Epithelial cell of prostate (primary cell): Measurements from ENCODE around the gene PLA2G4B.

ENCODE experiments used
- DNase-seq: peaks from one replicate; pipeline ENCODE4 v3.0.0-alpha.2; 2011; ENCODE audit warnings: low read depth, low spot score
- H3K27ac ChIP-seq: fragments of 450-650 bp; 2 replicates; pipeline ENCODE4 v1.5.1; 2017; ENCODE audit warnings: mild to moderate bottlenecking

Gene PLA2G4B

DNA sequence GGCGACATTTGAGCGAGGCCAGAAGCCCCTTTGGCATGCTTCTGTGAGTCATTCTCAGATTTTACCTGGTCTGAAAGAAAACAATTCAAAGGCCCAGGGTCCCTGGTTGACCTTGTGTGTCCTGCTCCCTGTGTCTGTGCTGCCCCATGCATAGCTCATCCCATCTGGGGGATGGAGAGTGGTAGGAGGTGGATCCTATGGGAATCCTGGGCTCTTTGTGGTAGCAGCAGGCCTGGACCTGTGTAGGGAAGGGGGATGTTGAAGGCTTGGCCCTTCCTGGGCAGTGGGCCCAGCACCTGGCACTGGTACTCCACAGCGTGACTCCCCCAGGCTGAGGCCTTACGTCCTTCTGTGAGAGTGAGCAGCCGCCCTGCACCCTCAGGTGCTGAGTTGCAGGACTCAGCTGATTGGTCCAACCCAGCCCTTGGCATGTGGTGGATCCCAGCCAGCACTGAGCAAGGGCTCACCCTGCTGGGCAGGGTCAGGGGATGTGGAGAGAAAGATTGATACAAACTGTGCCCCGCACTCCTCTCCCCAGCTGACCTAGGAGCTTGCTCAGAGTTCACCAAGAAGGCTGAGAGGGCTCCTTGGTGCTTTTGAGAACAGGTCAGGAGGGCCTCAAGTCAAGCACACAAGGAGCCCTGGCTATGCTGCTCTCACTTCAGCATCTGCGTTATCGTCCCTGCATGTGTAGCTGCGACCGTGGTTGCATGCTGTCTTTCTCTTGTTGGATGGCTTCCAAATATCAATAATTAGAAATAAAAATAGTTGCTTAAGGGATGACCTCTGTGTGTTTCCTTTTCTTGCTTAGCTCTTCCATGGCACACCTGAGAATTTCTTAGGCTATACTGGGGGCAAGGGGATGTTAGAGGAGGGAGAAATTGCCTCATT, 32.1 kb upstream of the PLA2G4B start:
- peak overlapping the region; percentile 94 for H3K27ac ChIP-seq
- DNase-seq = peak; percentile 66

DNA sequence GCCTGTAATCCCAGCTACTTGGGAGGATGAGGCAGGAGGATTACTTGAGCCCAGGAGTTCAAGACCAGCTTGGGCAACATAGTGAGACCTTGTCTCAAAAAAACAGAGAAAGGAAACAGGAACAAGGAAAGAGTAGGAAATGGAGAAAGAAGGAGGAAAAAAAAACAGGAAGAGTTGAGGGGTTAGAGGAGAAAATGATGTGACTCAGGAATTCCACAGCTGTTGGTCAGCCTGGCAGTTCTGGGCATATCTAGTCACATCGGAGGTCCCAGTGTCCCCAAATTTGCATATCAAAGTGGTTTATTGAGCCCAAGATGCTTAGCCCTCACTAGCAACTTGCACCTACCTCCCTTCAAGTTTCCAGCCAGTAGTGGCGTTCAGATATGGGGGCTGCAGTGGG, 29.5 kb upstream of the PLA2G4B start:
- no peak for DNase-seq
- peak overlapping the region; percentile 47 for H3K27ac ChIP-seq

DNA sequence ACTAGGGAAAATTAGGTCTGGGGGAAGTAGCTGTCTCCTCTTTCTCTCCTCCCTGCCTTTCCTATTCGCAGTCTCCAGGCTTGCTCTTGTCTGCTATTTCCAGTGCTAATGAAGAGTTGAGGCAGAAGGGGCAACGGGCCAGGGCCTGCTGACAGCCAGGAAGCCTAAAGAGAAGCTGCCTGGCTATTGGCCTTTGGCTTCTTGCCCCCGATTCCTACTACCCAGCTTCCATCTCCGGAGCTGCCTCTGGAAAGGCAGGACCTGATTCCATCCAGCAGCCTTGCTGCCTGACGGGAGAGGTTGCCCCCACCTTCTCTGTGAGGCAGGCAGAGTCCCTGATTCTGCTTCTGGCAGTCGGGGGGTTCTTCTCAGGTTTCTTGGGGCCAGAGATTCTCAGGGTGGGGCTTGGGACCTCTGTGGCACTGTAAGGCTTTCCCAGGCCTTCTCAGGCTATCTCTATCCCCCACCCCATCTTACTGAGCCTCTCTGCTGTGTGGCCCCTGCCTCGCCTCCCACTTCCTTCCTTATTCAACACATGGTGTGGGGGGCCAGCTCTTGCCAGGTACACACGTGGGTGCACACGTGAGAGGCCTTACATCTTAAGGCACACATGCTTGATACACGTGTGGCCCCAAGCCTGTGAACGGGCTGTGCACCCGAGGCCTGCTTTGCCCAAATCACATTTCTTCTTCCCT, 29.0 kb upstream of the PLA2G4B start:
- DNase-seq = no peak
- peak overlapping the region; percentile 47 for H3K27ac ChIP-seq

DNA sequence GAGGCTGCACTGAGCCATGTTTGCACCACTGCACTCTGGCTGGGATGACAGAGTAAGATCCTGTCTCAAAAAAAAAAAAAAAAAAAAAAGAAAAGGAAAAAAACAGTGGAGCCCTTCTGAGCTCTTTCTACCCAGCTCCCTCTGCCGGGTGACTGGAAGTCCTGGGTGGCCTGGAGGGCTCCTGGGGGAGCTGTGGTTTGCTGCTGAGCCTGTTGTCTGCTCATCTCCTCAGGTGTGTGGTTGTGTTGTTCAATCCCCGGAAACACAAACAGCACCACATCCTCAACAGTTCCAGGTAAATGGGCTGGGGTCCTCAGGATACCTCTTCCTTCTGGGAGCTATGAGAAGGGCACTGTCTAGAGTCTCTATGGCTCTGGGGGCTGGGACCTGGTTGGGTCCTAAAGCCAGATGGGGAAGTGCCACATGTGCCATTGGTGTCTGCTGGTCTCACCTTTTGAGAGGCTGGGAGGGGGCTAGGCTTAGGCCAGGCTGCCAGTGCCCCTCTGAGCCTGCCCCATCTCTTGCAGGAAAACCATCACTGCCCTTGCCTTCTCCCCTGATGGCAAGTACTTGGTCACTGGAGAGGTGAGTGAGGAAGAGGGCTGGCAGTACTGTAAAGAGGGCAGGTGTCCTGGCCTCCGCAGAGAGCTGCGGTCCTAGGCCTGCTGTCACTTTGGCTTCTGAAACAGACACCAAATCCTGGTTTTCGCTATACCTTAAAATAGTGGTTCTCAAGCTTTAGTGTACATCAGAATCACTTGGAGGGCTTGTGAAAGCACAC, 27.8 kb upstream of the PLA2G4B start:
- DNase-seq = no peak
- no peak overlapping the region for H3K27ac ChIP-seq

DNA sequence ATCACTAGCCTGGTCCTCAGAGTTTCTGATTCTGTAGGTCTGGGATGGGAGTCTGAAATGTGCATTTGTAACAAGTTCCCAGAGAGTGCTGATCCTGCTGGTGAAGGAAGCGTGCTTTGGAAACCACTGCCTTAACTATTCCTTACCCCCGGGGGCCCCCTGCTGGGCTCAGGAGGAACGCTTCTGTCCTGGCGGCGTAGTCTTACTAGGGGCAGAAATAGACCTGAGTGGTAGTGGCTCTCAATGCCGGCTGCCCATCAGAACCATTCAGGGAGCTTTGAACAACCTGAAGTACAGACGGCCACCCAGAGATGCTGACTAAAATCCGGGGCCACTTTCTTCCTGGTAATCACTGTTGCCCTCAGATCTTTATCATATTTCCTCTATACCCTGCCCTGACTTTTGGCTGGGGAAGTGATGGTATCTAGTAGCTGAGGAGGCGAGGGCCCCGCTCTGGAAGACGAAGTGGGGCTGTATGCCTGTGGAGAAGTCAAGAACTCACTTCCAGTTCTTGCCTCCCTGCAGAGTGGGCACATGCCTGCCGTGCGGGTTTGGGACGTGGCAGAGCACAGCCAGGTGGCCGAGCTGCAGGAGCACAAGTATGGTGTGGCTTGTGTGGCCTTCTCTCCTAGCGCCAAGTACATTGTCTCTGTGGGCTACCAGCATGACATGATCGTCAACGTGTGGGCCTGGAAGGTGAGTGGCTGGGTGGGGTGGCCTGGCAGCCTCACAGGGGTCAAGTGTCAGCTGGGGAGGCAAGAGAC, 27.0 kb upstream of the PLA2G4B start:
- no peak overlapping the region for H3K27ac ChIP-seq
- no peak for DNase-seq

DNA sequence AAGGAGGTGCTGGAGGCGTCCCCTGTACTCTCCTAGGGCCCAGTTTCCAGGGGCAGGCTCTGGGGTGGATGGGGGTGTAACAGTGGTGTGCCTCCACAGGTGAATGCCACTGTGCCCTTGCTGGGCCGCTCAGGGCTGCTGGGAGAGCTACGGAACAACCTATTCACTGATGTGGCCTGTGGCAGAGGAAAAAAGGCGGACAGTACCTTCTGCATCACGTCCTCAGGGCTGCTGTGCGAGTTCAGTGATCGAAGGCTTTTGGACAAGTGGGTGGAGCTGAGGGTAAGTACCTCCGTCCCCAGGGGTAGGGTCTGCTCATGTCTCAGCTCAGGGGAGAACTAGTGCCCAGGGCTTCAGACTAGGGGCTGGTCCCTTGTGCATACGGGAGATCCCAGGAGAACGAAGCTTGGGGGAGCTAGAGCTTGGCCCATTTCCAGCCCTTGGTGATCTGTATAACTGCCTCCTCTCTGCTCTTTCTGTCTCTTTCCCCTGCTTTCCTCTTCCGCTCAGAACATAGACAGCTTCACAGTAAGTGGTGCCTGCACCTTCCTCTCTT, 25.7 kb upstream of the PLA2G4B start:
- H3K27ac ChIP-seq = no peak overlapping the region
- DNase-seq = no peak

DNA sequence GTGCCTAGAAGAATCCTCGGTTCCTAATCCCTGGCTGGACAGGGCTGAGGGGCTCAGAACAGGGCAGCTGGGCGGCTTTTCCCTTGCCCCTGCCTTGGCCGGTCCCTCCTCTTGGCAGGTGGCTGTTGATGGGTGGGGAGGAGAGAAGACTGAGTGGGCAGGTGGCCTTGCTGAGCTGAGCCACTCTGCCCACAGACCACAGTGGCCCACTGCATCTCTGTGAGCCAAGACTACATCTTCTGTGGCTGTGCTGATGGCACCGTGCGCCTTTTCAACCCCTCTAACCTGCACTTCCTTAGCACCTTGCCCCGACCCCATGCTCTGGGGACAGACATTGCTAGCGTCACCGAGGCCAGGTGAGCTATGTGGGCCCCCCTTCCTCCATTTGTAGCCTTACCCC, 25.2 kb upstream of the PLA2G4B start:
- no peak overlapping the region for H3K27ac ChIP-seq
- DNase-seq = no peak

DNA sequence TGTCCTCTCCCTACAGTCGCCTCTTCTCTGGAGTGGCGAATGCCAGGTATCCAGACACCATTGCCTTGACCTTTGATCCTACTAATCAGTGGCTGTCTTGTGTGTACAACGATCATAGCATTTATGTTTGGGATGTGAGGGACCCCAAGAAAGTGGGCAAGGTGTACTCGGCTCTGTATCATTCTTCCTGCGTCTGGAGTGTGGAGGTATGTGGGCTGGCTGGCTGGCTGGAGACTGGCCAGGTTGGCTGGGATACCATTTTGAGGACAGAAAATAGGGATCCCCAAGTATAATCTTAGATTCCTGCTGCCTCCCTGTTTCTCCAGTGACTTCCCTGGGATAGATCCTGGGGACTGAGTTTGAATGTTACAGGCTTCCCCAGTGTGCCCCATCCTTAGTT, 24.1 kb upstream of the PLA2G4B start:
- no peak for DNase-seq
- no peak overlapping the region for H3K27ac ChIP-seq

DNA sequence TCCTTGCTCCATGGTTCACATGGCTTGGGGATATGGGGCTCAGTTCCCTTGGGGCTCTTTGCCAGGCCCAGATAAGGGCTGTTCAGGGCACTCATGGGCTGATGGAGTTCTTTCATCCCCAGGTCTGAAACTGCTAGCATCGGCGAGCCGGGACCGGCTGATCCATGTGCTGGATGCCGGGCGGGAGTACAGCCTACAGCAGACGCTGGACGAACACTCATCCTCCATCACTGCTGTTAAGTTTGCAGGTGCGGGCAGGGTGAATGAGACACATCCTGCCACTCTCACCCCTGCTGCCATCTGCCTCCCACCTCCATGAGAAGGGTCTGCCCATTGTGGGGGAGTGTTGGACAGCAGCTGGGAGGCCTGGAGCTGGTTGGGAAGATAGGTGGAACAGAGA, 21.9 kb upstream of the PLA2G4B start:
- H3K27ac ChIP-seq = no peak overlapping the region
- DNase-seq = no peak

DNA sequence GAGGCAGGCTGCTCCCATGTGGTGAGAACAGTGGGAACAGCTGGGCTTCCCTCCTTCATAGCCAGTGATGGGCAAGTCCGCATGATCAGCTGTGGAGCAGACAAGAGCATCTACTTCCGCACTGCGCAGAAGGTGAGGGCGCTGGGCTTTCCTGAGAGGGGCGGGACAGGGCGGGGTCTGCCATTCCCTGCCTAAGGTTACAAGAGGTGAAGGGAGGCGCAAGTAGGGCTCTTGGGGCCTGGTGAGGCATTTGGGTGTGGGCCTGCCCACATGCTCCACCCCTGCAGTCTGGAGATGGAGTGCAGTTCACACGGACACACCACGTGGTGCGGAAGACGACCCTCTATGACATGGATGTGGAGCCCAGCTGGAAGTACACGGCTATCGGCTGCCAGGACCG, 21.3 kb upstream of the PLA2G4B start:
- no peak for DNase-seq
- H3K27ac ChIP-seq = no peak overlapping the region

DNA sequence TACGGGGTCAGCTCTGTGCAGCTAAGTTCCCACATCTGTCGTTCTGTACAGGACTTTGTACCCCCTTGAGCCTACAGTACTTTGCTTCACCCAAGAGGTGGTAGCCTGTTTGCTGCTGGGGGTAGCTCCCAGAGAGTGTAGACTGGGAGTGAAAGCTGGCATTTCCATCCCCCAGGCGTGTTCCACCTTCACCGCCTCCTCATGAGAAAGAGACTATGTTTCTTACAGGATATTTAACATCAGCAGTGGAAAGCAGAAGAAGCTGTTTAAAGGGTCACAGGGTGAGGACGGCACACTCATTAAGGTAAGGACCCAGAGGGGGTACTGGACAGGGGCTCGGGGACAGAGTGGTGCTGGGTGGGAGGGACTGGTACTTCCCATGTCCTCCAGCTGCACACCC, 20.9 kb upstream of the PLA2G4B start:
- no peak for DNase-seq
- H3K27ac ChIP-seq = no peak overlapping the region

DNA sequence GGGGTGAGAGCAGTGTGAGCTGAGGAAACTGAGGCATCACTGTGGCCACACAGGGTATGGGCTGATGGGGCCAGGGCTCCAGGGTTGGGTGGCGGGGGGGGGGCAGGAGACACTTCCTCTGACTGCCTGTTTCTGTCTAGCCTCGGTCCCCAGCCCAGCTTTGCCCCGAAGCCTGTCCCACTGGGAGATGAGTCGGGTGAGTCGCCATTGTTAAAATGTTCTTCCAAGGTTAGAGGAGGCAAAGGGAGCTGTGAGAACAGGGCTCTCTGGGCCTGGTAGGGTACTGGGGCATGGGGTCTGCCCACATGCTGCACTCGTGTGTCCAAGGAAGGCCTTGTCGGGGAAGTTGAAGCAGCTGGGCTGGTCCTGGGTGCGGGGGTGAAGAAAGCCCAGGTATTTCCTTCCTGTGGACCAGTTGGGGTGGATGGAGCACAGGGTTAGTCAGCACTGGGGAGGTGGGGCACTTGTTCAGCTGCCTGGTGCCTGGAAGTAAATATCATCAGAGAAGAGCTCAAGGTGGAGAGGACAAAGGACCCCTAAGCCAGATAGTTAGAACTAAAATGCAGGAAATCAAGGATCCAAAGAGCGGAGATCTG, 19.1 kb upstream of the PLA2G4B start:
- peak overlapping the region; percentile 15 for H3K27ac ChIP-seq
- no peak for DNase-seq

DNA sequence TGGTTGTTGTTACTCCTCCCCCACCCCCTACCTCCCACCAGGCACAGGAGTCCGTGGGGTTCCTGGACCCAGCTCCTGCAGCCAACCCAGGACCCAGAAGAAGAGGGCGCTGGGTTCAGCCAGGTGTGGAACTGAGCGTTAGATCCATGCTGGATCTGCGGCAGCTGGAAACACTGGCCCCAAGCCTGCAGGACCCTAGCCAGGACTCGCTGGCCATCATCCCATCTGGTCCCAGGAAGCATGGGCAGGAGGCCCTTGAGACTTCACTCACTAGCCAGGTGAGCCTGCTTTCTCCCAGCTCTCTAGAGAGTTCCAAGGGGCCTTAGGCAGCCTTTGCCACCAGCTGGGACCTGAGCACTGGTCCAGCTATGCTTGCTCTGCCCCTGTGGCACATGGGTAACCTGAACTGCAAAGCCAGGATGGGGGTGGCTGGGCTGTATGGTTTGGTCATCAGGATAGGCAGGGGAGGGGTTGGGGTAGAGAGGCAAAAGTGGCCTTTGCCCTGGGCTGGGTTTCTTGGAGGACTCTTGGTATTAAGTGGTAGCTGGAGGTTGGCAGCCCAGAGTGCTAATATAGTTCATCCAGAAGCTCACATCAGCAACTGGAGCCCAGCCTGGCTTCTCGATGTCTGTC, 17.7 kb upstream of the PLA2G4B start:
- H3K27ac ChIP-seq = no peak overlapping the region
- no peak for DNase-seq

DNA sequence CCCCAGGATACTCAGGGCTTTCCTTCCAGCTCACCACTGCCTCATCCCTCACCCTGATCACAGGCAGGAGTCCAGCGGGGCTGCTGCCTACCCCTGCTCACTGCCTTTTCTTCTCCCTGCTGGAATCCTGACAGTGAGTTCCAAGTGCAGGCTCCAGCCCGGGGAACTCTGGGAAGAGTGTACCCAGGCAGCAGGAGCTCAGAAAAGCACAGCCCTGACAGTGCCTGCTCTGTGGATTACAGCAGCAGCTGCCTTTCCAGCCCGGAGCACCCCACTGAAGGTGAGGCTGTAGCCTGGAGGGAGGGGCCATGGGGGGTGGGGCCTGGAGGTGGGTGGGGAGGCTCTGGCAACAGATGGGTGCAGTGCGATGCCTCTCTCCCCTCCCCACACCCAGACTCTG, 16.8 kb upstream of the PLA2G4B start:
- DNase-seq = no peak
- H3K27ac ChIP-seq = no peak overlapping the region

DNA sequence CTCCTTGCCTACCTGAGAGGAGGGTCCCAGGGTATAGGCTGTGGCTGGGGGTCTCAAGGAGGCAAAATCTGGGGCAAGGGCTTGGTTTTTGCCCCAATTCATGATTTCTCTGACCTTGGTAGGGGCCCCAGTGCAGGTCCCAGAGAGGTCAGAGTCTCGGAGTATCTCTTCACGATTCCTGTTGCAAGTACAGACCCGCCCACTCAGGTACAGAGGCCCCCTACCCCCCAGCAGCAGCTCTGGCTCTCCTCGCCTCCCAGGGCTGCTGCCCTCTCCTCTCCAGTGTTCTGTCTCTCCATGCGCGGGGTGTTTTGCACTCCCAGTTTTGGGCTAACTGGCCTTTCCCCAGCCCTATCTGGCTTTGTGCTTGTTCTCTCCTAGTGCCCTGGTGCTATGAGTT, 16.2 kb upstream of the PLA2G4B start:
- DNase-seq = no peak
- H3K27ac ChIP-seq = no peak overlapping the region

DNA sequence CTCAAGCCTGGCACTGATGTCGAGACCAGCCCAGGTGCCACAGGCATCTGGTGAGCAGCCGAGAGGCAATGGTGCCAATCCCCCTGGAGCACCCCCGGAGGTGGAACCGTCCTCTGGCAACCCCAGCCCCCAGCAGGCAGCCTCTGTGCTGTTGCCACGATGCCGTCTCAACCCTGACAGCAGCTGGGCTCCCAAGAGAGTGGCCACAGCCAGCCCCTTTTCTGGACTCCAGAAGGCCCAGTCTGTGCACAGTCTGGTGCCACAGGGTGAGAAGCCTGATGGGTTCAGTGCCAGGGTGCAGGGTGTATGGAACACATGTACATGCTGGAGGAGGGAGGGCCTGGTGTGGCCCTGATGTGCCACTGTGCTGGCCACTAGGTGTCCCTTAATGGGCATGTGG, 15.7 kb upstream of the PLA2G4B start:
- H3K27ac ChIP-seq = no peak overlapping the region
- DNase-seq = no peak

DNA sequence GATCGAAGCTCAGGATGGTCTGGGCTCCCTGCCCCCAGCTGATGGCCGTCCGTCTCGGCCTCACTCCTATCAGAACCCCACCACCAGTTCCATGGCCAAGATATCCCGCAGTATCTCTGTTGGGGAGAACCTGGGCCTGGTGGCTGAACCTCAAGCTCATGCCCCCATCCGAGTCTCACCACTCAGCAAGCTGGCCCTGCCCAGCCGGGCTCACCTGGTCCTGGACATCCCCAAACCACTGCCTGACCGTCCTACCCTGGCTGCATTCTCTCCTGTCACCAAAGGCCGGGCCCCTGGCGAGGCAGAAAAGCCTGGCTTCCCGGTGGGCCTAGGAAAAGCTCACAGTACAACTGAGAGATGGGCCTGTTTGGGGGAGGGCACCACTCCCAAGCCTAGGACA, 15.1 kb upstream of the PLA2G4B start:
- H3K27ac ChIP-seq = no peak overlapping the region
- DNase-seq = no peak

DNA sequence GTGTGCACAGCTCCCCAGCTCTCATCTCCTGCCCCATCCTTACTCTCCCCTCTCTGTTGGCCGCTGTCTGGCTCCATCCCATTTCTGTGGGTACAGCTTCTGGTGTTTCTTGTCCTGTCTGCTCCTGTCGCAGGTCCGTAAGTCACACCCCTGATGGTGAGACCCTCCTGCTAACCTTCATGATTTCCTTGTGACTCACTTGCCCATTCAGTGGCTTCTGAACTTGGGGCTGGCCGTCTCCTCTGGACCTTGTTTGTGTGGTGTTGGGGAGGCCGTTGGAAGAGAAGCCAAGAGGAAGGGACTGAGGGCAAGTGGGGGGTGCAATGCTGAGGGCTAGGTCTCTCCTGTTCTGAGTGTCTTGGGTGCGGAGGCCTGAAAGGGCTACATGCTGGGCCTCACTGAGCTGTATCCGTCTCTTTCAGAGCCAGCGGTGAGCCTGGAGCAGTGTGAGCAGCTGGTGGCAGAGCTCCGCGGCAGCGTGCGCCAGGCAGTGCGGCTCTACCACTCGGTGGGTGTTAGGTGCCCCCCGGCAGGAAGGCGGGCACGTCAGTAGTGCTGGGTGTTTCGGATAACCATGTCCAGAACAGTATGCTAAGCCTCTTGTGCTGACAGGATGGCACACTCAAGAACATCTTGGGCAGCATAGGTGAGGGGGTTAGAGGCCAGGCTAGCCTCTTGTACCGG, 14.4 kb upstream of the PLA2G4B start:
- DNase-seq = no peak
- no peak overlapping the region for H3K27ac ChIP-seq

DNA sequence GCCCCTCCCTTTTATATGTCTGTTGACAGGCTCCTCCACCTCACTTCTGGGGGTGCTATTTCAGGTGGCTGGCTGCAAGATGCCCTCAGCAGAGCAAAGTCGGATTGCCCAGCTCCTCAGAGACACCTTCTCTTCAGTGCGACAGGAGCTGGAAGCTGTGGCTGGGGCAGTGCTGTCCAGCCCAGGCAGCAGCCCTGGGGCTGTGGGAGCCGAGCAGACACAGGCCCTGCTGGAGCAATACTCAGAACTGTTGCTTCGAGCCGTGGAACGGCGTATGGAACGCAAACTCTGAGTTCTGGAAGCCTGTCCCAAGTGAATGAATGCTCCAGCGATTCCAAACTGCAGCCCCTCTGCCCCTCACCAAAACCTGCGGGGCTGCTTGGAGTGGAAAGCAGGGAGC, 13.5 kb upstream of the PLA2G4B start:
- H3K27ac ChIP-seq = no peak overlapping the region
- DNase-seq = no peak
